Muscle of back (tissue), 13 donors: ENCODE results near the gene ZNRF3. TPM values are rescaled to one million over a fixed set of nuclear protein-coding genes. Genes with fewer than 3 reads are reported as not detected.
"Not testable (repeated sequence)": the region's sequence is repeated elsewhere in the genome, so short reads cannot be mapped to it uniquely, and the experiment has no call there.

Source experiments
- DNase-seq, 3 donors: peaks; one replicate each; pipeline versions ENCODE4 v3.0.0 to v3.0.0-alpha.2; 2013
- long read RNA-seq, 9 donors: transcript quantifications; one replicate each; lab custom pipeline, GENCODE V29; 2026
- polyA plus RNA-seq, 10 donors: library from polyadenylated mRNA; unstranded; fragments of 120-200 nt; gene quantifications; one replicate each; pipeline ENCODE4 v1.2.1, GENCODE V29; 2013; ENCODE audit not compliant: insufficient read length in 10 of 10

The ZNRF3 gene
- 10 to 100 TPM in 2 of 10 donors, 1 to 10 TPM in 8; 7.6 to 11.3 (median 9.0) TPM for polyA plus RNA-seq
- long read RNA-seq, donor 1: 0 reads
- long read RNA-seq, donor 2: 0 reads
- long read RNA-seq, donor 3: 0 reads
- long read RNA-seq, donor 4: 0 reads
- long read RNA-seq, donor 5: 0 reads
- long read RNA-seq, donor 6: 0 reads
- long read RNA-seq, donor 7, full-length matches to known transcripts: 2 of 2 reads
- long read RNA-seq, donor 7, partial matches to known transcripts: 0 of 2 reads
- long read RNA-seq, donor 7, other reads (novel, unspliced or antisense): 0 of 2 reads
- long read RNA-seq, donor 8, partial matches to known transcripts: 5 of 5 reads
- long read RNA-seq, donor 8, other reads (novel, unspliced or antisense): 0 of 5 reads
- long read RNA-seq, donor 9: 0 reads

GRCh38 chr22:28882878-28883656 lies at the start of gene ZNRF3:
ZNRF3 (plus strand) TSS chr22:28883572; CDS start chr22:28883767, 195 bp downstream.
- peak; percentile 92 to 94 (median 93) for DNase-seq

GRCh38 chr22:28835630-28836189 lies 47.7 kb upstream of the ZNRF3 start:
- no peak for DNase-seq

- no peak for DNase-seq
Observed at GRCh38 chr22:28837640-28838039, 45.7 kb upstream of the ZNRF3 start.

GRCh38 chr22:28838971-28839370 lies 44.4 kb upstream of the ZNRF3 start:
- no peak for DNase-seq

- no peak for DNase-seq
Observed at GRCh38 chr22:28841111-28841510, 42.3 kb upstream of the ZNRF3 start.

GRCh38 chr22:28843633-28844032 lies 39.7 kb upstream of the ZNRF3 start:
- no peak for DNase-seq

- DNase-seq: not testable (repeated sequence)
Observed at GRCh38 chr22:28844277-28844676, 39.1 kb upstream of the ZNRF3 start.

GRCh38 chr22:28846994-28847393 lies 36.4 kb upstream of the ZNRF3 start:
- no peak for DNase-seq

- DNase-seq: peak; percentile 71 to 87 (median 84)
Observed at GRCh38 chr22:28855355-28856094, 27.8 kb upstream of the ZNRF3 start.

- no peak for DNase-seq
Observed at GRCh38 chr22:28856095-28856455, 27.3 kb upstream of the ZNRF3 start.

- no peak for DNase-seq
Observed at GRCh38 chr22:28857288-28857687, 26.1 kb upstream of the ZNRF3 start.

- DNase-seq: no peak
Observed at GRCh38 chr22:28864878-28865596, 18.3 kb upstream of the ZNRF3 start.

GRCh38 chr22:28867191-28867590 lies 16.2 kb upstream of the ZNRF3 start:
- DNase-seq: no peak

- not testable (repeated sequence) for DNase-seq
Observed at GRCh38 chr22:28868389-28868788, 15.0 kb upstream of the ZNRF3 start.

- DNase-seq: no peak
Observed at GRCh38 chr22:28869736-28870135, 13.6 kb upstream of the ZNRF3 start.

- DNase-seq: no peak
Observed at GRCh38 chr22:28873183-28873963, 10.0 kb upstream of the ZNRF3 start.

GRCh38 chr22:28874061-28874460 lies 9.3 kb upstream of the ZNRF3 start:
- DNase-seq: no peak

GRCh38 chr22:28874811-28875320 lies 8.5 kb upstream of the ZNRF3 start:
- DNase-seq: no peak

- DNase-seq: peak; percentile 56 to 89 (median 77)
Observed at GRCh38 chr22:28882545-28882877, 861 bp upstream of the ZNRF3 start.

- DNase-seq: no peak
Observed at GRCh38 chr22:28883657-28883916, 215 bp downstream of the ZNRF3 start.
